ENCODE data around the gene ADGRA3. TPM values are rescaled to one million over a fixed set of nuclear protein-coding genes. Genes with fewer than 3 reads are reported as not detected.

The ADGRA3 gene
- polyA plus RNA-seq, 1 experiment, result 10.6 TPM

- ChIA-PET POLR2A (no interaction called here), CTCF (interaction anchor here (1.0 kb wide), 1 partner anchor 8 kb away, joined by 3 read pairs; no protein-coding TSS in a partner anchor)
- no peak for DNase-seq (ENCODE audit: low read depth)
- no peaks in the 10 kb centered on the region for H3K36me3 ChIP-seq (ENCODE audit: control insufficient read depth, insufficient read depth, low read length)
- H3K27me3 ChIP-seq (ENCODE audit: control insufficient read depth, insufficient read depth, low read length), result no peaks in the 10 kb centered on the region
- TF ChIP-seq CTCF (IDR thresholded peaks at IDR 0.05; ENCODE audit: insufficient read depth, low read depth, low read length), result no peak
- no peak overlapping the region for H3K4me3 ChIP-seq (ENCODE audit: low read depth, low read length)
Observed at GRCh38 chr4:22522706-22523501, 7.0 kb upstream of the ADGRA3 start.

GRCh38 chr4:22522206-22522605, 6.3 kb upstream of the ADGRA3 start:
- Histone ChIP-seq H3K4me3 (ENCODE audit: low read depth, low read length) (no peak overlapping the region), H3K36me3 (ENCODE audit: control insufficient read depth, insufficient read depth, low read length) (no peaks in the 10 kb centered on the region), H3K27me3 (ENCODE audit: control insufficient read depth, insufficient read depth, low read length) (no peaks in the 10 kb centered on the region)
- POLR2A ChIA-PET, result no interaction called here
- CTCF ChIA-PET, result no interaction called here
- TF ChIP-seq CTCF (IDR thresholded peaks at IDR 0.05; ENCODE audit: insufficient read depth, low read depth, low read length), result no peak
- no peak for DNase-seq (ENCODE audit: low read depth)

GRCh38 chr4:22521240-22521639, 5.4 kb upstream of the ADGRA3 start:
- H3K4me3 ChIP-seq (ENCODE audit: low read depth, low read length), result no peak overlapping the region
- no peaks in the 10 kb centered on the region for H3K27me3 ChIP-seq (ENCODE audit: control insufficient read depth, insufficient read depth, low read length)
- POLR2A ChIA-PET, result no interaction called here
- H3K36me3 ChIP-seq (ENCODE audit: control insufficient read depth, insufficient read depth, low read length), result no peaks in the 10 kb centered on the region
- no peak for DNase-seq (ENCODE audit: low read depth)
- CTCF ChIA-PET, result no interaction called here
- TF ChIP-seq CTCF (IDR thresholded peaks at IDR 0.05; ENCODE audit: insufficient read depth, low read depth, low read length), result no peak

GRCh38 chr4:22515145-22515887, 550 bp downstream of the ADGRA3 start:
- no peak for DNase-seq (ENCODE audit: low read depth)
- CTCF ChIA-PET, result interaction anchor here (1.1 kb wide), 1 partner anchor 8 kb away, joined by 3 read pairs; no protein-coding TSS in a partner anchor
- no peaks in the 10 kb centered on the region for H3K36me3 ChIP-seq (ENCODE audit: control insufficient read depth, insufficient read depth, low read length)
- POLR2A ChIA-PET, result interaction anchor here (0.6 kb wide), 1 partner anchor 1328 kb away, joined by 3 read pairs; no protein-coding TSS in a partner anchor
- H3K27me3 ChIP-seq (ENCODE audit: control insufficient read depth, insufficient read depth, low read length), result no peaks in the 10 kb centered on the region
- peak; percentile 16; the same call in 1 of the 2 replicates for TF ChIP-seq CTCF (IDR thresholded peaks at IDR 0.05; ENCODE audit: insufficient read depth, low read depth, low read length)
- peak overlapping the region; percentile 70 for H3K4me3 ChIP-seq (ENCODE audit: low read depth, low read length)

- POLR2A ChIA-PET, result interaction anchor here (0.6 kb wide), 1 partner anchor 1329 kb away, joined by 3 read pairs; no protein-coding TSS in a partner anchor
- TF ChIP-seq CTCF (IDR thresholded peaks at IDR 0.05; ENCODE audit: insufficient read depth, low read depth, low read length), result no peak
- CTCF ChIA-PET, result interaction anchor here (1.1 kb wide), 1 partner anchor 9 kb away, joined by 3 read pairs; no protein-coding TSS in a partner anchor
- Histone ChIP-seq H3K36me3 (ENCODE audit: control insufficient read depth, insufficient read depth, low read length) (no peaks in the 10 kb centered on the region), H3K4me3 (ENCODE audit: low read depth, low read length) (peak overlapping the region; percentile 70), H3K27me3 (ENCODE audit: control insufficient read depth, insufficient read depth, low read length) (no peaks in the 10 kb centered on the region)
- no peak for DNase-seq (ENCODE audit: low read depth)
Observed at GRCh38 chr4:22514481-22514880, 1.4 kb downstream of the ADGRA3 start.

Data from BJ (cell line).